Activated naive CD8-positive, alpha-beta T cell treated with anti-CD3 and anti-CD28 coated beads, Interleukin-2, amount 50 U/mL, for 24 hours (primary cell): Measurements from ENCODE around the gene PIGX.
"Not testable (repeated sequence)": the region's sequence is repeated elsewhere in the genome, so short reads cannot be mapped to it uniquely, and the experiment has no call there.

Experiments
- ATAC-seq: fragments of 150-1000 bp; cut with Tn5 transposase; one replicate; pipeline ENCODE4 v1.10.0; 2021
- DNase-seq: peaks from one replicate; pipeline ENCODE4 v3.0.0; 2021
- H3K27ac Mint-ChIP-seq: one replicate; pipeline ENCODE4 v1.8.0; 2021; ENCODE audit warnings: mild to moderate bottlenecking, mixed read lengths
- H3K27me3 Mint-ChIP-seq: one replicate; pipeline ENCODE4 v1.8.0; 2021; ENCODE audit warnings: mixed read lengths
- H3K36me3 Mint-ChIP-seq: one replicate; pipeline ENCODE4 v1.8.0; 2021; ENCODE audit warnings: low read depth, mixed read lengths
- H3K4me1 Mint-ChIP-seq: one replicate; pipeline ENCODE4 v1.8.0; 2021; ENCODE audit warnings: mixed read lengths
- H3K4me3 Mint-ChIP-seq: one replicate; pipeline ENCODE4 v1.8.0; 2021; ENCODE audit warnings: mild to moderate bottlenecking, moderate library complexity, mixed read lengths
- H3K9me3 Mint-ChIP-seq: one replicate; pipeline ENCODE4 v1.8.0; 2021; ENCODE audit warnings: mixed read lengths

The PIGX gene

GRCh38 chr3:196694202-196694638 lies 18.0 kb upstream of the PIGX start:
- DNase-seq (no peak), ATAC-seq (peak; percentile 42)
- peaks cover 11% of the 10 kb centered on the region for H3K4me1 Mint-ChIP-seq
- peaks cover 2% of the 10 kb centered on the region for H3K27me3 Mint-ChIP-seq
- H3K27ac Mint-ChIP-seq: no peak overlapping the region
- no peaks in the 10 kb centered on the region for H3K36me3 Mint-ChIP-seq
- H3K4me3 Mint-ChIP-seq: no peak overlapping the region
- H3K9me3 Mint-ChIP-seq: no peaks in the 10 kb centered on the region

- Mint-ChIP-seq H3K9me3 (no peaks in the 10 kb centered on the region), H3K4me1 (peaks cover 11% of the 10 kb centered on the region), H3K36me3 (no peaks in the 10 kb centered on the region), H3K27ac (peak overlapping the region; percentile 83), H3K27me3 (peaks cover 2% of the 10 kb centered on the region), H3K4me3 (peak overlapping the region; percentile 49)
- peak; percentile 29 for ATAC-seq
- DNase-seq: no peak
Observed at GRCh38 chr3:196694941-196695848, 17.0 kb upstream of the PIGX start.

- Mint-ChIP-seq H3K4me3 (peak overlapping the region; percentile 49), H3K27me3 (peaks cover 2% of the 10 kb centered on the region), H3K27ac (peak overlapping the region; percentile 83), H3K36me3 (no peaks in the 10 kb centered on the region), H3K9me3 (no peaks in the 10 kb centered on the region), H3K4me1 (peaks cover 11% of the 10 kb centered on the region)
- ATAC-seq (peak; percentile 53), DNase-seq (no peak)
Observed at GRCh38 chr3:196695849-196696226, 16.3 kb upstream of the PIGX start.

- Mint-ChIP-seq H3K36me3 (no peaks in the 10 kb centered on the region), H3K9me3 (no peaks in the 10 kb centered on the region), H3K27me3 (peaks cover 2% of the 10 kb centered on the region), H3K27ac (no peak overlapping the region), H3K4me3 (no peak overlapping the region), H3K4me1 (peaks cover 11% of the 10 kb centered on the region)
- ATAC-seq (no peak), DNase-seq (no peak)
Observed at GRCh38 chr3:196697270-196697669, 14.9 kb upstream of the PIGX start.

- peaks cover 8% of the 10 kb centered on the region for H3K4me1 Mint-ChIP-seq
- peaks cover 2% of the 10 kb centered on the region for H3K27me3 Mint-ChIP-seq
- peak overlapping the region; percentile 41 for H3K27ac Mint-ChIP-seq
- no peak for ATAC-seq
- H3K36me3 Mint-ChIP-seq: no peaks in the 10 kb centered on the region
- no peak for DNase-seq
- no peak overlapping the region for H3K4me3 Mint-ChIP-seq
- H3K9me3 Mint-ChIP-seq: no peaks in the 10 kb centered on the region
Observed at GRCh38 chr3:196699749-196700148, 12.4 kb upstream of the PIGX start.

- H3K4me1 Mint-ChIP-seq: peaks cover 3% of the 10 kb centered on the region
- H3K4me3 Mint-ChIP-seq: no peak overlapping the region
- H3K27ac Mint-ChIP-seq: no peak overlapping the region
- no peaks in the 10 kb centered on the region for H3K9me3 Mint-ChIP-seq
- H3K27me3 Mint-ChIP-seq: no peaks in the 10 kb centered on the region
- ATAC-seq: no peak
- no peak for DNase-seq
- no peaks in the 10 kb centered on the region for H3K36me3 Mint-ChIP-seq
Observed at GRCh38 chr3:196700801-196701200, 11.4 kb upstream of the PIGX start.

GRCh38 chr3:196706327-196706726 lies 5.8 kb upstream of the PIGX start:
- DNase-seq: no peak
- no peak overlapping the region for H3K4me3 Mint-ChIP-seq
- H3K9me3 Mint-ChIP-seq: no peaks in the 10 kb centered on the region
- ATAC-seq: no peak
- H3K27ac Mint-ChIP-seq: no peak overlapping the region
- H3K36me3 Mint-ChIP-seq: no peaks in the 10 kb centered on the region
- H3K4me1 Mint-ChIP-seq: peaks cover 15% of the 10 kb centered on the region
- no peaks in the 10 kb centered on the region for H3K27me3 Mint-ChIP-seq

GRCh38 chr3:196706731-196707130 lies 5.4 kb upstream of the PIGX start:
- H3K4me3 Mint-ChIP-seq: no peak overlapping the region
- no peaks in the 10 kb centered on the region for H3K9me3 Mint-ChIP-seq
- H3K36me3 Mint-ChIP-seq: no peaks in the 10 kb centered on the region
- H3K4me1 Mint-ChIP-seq: peaks cover 19% of the 10 kb centered on the region
- ATAC-seq (no peak), DNase-seq (no peak)
- H3K27ac Mint-ChIP-seq: no peak overlapping the region
- H3K27me3 Mint-ChIP-seq: no peaks in the 10 kb centered on the region

GRCh38 chr3:196707566-196707965 lies 4.6 kb upstream of the PIGX start:
- Mint-ChIP-seq H3K27ac (no peak overlapping the region), H3K9me3 (no peaks in the 10 kb centered on the region), H3K27me3 (no peaks in the 10 kb centered on the region), H3K4me1 (peaks cover 20% of the 10 kb centered on the region), H3K4me3 (no peak overlapping the region), H3K36me3 (no peaks in the 10 kb centered on the region)
- ATAC-seq (no peak), DNase-seq (no peak)

- Mint-ChIP-seq H3K27ac (no peak overlapping the region), H3K36me3 (peaks cover 3% of the 10 kb centered on the region), H3K4me3 (no peak overlapping the region), H3K4me1 (peaks cover 26% of the 10 kb centered on the region), H3K9me3 (no peaks in the 10 kb centered on the region), H3K27me3 (no peaks in the 10 kb centered on the region)
- no peak for DNase-seq
- ATAC-seq: no peak
Observed at GRCh38 chr3:196708467-196708866, 3.7 kb upstream of the PIGX start.

- ATAC-seq (peak; percentile 40), DNase-seq (peak; percentile 70)
- peak overlapping the region; percentile 89 for H3K4me3 Mint-ChIP-seq
- H3K9me3 Mint-ChIP-seq: no peaks in the 10 kb centered on the region
- no peaks in the 10 kb centered on the region for H3K27me3 Mint-ChIP-seq
- peaks cover 3% of the 10 kb centered on the region for H3K36me3 Mint-ChIP-seq
- peaks cover 35% of the 10 kb centered on the region for H3K4me1 Mint-ChIP-seq
- peak overlapping the region; percentile 85 for H3K27ac Mint-ChIP-seq
Observed at GRCh38 chr3:196712514-196713413, 587 bp downstream of the PIGX start.

- Mint-ChIP-seq H3K36me3 (peaks cover 25% of the 10 kb centered on the region), H3K4me1 (peaks cover 14% of the 10 kb centered on the region)
- not testable (repeated sequence) for ATAC-seq, H3K27ac Mint-ChIP-seq, H3K9me3 Mint-ChIP-seq, H3K4me3 Mint-ChIP-seq, DNase-seq, H3K27me3 Mint-ChIP-seq
Observed at GRCh38 chr3:196717162-196717561, 5.0 kb downstream of the PIGX start.

GRCh38 chr3:196721097-196721496 lies 8.9 kb downstream of the PIGX start:
- Mint-ChIP-seq H3K27me3 (no peaks in the 10 kb centered on the region), H3K9me3 (peaks cover 8% of the 10 kb centered on the region), H3K4me3 (no peak overlapping the region), H3K27ac (no peak overlapping the region), H3K4me1 (peaks cover 4% of the 10 kb centered on the region), H3K36me3 (peaks cover 36% of the 10 kb centered on the region)
- ATAC-seq (no peak), DNase-seq (no peak)

GRCh38 chr3:196726788-196727675 lies 14.9 kb downstream of the PIGX start:
- no peak overlapping the region for H3K4me3 Mint-ChIP-seq
- peaks cover 27% of the 10 kb centered on the region for H3K36me3 Mint-ChIP-seq
- peaks cover 25% of the 10 kb centered on the region for H3K4me1 Mint-ChIP-seq
- H3K27me3 Mint-ChIP-seq: no peaks in the 10 kb centered on the region
- DNase-seq (no peak), ATAC-seq (peak; percentile 99)
- no peaks in the 10 kb centered on the region for H3K9me3 Mint-ChIP-seq
- H3K27ac Mint-ChIP-seq: peak overlapping the region; percentile 69
